Ovary (tissue), 9 donors: Measurements from ENCODE around the gene EXOC2. TPM values are rescaled to one million over a fixed set of nuclear protein-coding genes. Genes with fewer than 3 reads are reported as not detected.

Experiments used
- DNase-seq, 5 donors: peaks; one replicate each; pipeline ENCODE4 v3.0.0-alpha.2; 2019 to 2020
- H3K27ac ChIP-seq, 2 donors: fragments of 200-600 bp; one replicate each; pipeline versions ENCODE4 v1.5.1 to v1.8.0; 2019 to 2022
- H3K27me3 ChIP-seq: fragments of 200-600 bp; one replicate; pipeline ENCODE4 v1.8.0; 2022
- H3K36me3 ChIP-seq: fragments of 200-600 bp; sonication (generic); one replicate; pipeline ENCODE4 v1.5.1; 2019
- H3K4me1 ChIP-seq: one replicate; pipeline ENCODE4 v1.8.1; 2013; ENCODE audit warnings: mild to moderate bottlenecking, moderate library complexity; ENCODE audit not compliant: insufficient read depth
- H3K4me3 ChIP-seq: fragments of 200-600 bp; sonication (generic); one replicate; pipeline ENCODE4 v1.5.1; 2017
- H3K9me3 ChIP-seq, 2 donors: fragments of 200-600 bp in 1 of 2; sonication (generic) in 1 of 2; one replicate each; pipeline versions ENCODE4 v1.5.1 to v1.8.1; 2013 to 2019; ENCODE audit warnings: mild to moderate bottlenecking in 1 of 2, moderate library complexity in 1 of 2
- CTCF ChIP-seq, 3 donors: fragments of 450-650 bp in 2 of 3; fragments of 200-600 bp in 1 of 3; IDR thresholded peaks; one replicate each; pipeline versions ENCODE4 v1.5.1 to v1.8.0; 2016 to 2022; ENCODE audit warnings: antibody characterized with exemption in 3 of 3, mild to moderate bottlenecking in 1 of 3
- EP300 ChIP-seq: sonication (generic); formaldehyde crosslinking; IDR thresholded peaks from one replicate; pipeline ENCODE4 v1.6.1; 2017; ENCODE audit warnings: antibody characterized with exemption
- POLR2A ChIP-seq: fragments of 450-650 bp; IDR thresholded peaks from one replicate; pipeline ENCODE4 v1.6.1; 2017; ENCODE audit warnings: antibody characterized with exemption, mild to moderate bottlenecking, moderate library complexity
- WGBS, 3 donors: extraction: QIAGEN DNeasy Blood & Tissue Kit in 1 of 3; methylation state at CpG; one replicate each; pipeline versions ENCODE4 v1.1.5 to v1.1.7; 2013 to 2017; 5-methylcytosine and 5-hydroxymethylcytosine counted together
- intact Hi-C, 4 donors: fragments of 100-400 bp; cut with DNase I; formaldehyde crosslinking; loops; one replicate each; pipeline versions ENCODE4 v1.11.0 to v1.15.1; 2022 to 2023
- polyA plus RNA-seq, 2 donors: library from polyadenylated mRNA; stranded (reverse); fragments of 200-250 nt in 1 of 2; fragments of 350-450 nt in 1 of 2; fragmentation: Illumina TruSeq in 1 of 2; extraction: RNeasy Lipid Tissue Mini Kit (QIAGEN cat#74804) in 1 of 2; gene quantifications; one replicate each; pipeline ENCODE4 v1.2.3, GENCODE V29; 2013 to 2014
- total RNA-seq, 7 donors: library from RNA; depleted of rRNA in 2 of 7; stranded (reverse); fragments of >200 nt in 2 of 7; fragmentation: NEBNext Ultra II Directional in 3 of 7; extraction: Animal tissue kit (Norgen Biotek cat#: 25700) in 3 of 7; gene quantifications; one replicate each; pipeline versions ENCODE4 v1.1.0 to v1.2.4, GENCODE V29; 2016 to 2023
- donor health status: DM: no; HTN: no; CAD: no; lungs with moderate emphysema.
- donor health status: DM: no; HTN: no; CAD: no.
- donor health status: Bipolar disorder and iron deficiency.
- donor health status: DM: yes; HTN: yes; CAD: no.
- donor health status: DM: no; HTN: no; CAD: no.
- donor health status: DM: yes; HTN: yes; CAD: no.

EXOC2 gene
- total and polyA plus RNA-seq, 9 donors = 7.5 to 17.3 (median 14.2) TPM

GRCh38 chr6:650098-650497 is 42.8 kb downstream of the EXOC2 start:
- 48 to 66% (median 64%) methylated on average over 4 of the region's 4 CpGs for WGBS, 3 donors
- H3K4me1 ChIP-seq = peaks cover 2% of the 10 kb centered on the region
- H3K9me3 ChIP-seq = no peaks in the 10 kb centered on the region
- DNase-seq = no peak
- H3K27me3 ChIP-seq = no peaks in the 10 kb centered on the region
- TF ChIP-seq CTCF (IDR thresholded peaks at IDR 0.05) (no peak), EP300 (no peak), POLR2A (no peak)
- intact Hi-C loops = no loop called here
- no peak overlapping the region for H3K4me3 ChIP-seq
- H3K27ac ChIP-seq = no peak overlapping the region
- H3K36me3 ChIP-seq = no peaks in the 10 kb centered on the region

DNA sequence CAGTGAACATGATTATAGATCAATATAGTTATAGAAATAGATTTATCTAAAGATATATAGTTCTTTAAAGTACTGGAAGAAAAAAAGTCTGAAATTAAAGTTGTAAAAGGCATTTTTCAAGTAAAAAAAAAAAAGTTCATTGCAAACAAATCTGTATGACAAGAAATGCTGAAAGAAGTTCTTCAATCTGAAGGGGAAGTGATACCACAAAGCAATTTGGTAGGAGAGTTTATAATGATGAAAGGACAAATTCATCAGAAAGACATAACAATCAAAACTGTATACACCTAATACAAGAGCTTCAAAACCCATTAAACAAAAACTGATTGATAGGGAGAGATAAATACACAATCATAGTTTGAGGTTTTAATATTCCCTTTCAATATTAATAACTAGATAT is 50.1 kb downstream of the EXOC2 start:
- H3K9me3 ChIP-seq = no peaks in the 10 kb centered on the region
- H3K27me3 ChIP-seq = no peaks in the 10 kb centered on the region
- intact Hi-C loops = no loop called here
- no peak overlapping the region for H3K4me3 ChIP-seq
- H3K27ac ChIP-seq = no peak overlapping the region
- no peak for TF ChIP-seq EP300
- no peak for TF ChIP-seq CTCF (IDR thresholded peaks at IDR 0.05)
- no peak for TF ChIP-seq POLR2A
- H3K4me1 ChIP-seq = peaks cover 2% of the 10 kb centered on the region
- no peaks in the 10 kb centered on the region for H3K36me3 ChIP-seq
- no peak for DNase-seq

DNA sequence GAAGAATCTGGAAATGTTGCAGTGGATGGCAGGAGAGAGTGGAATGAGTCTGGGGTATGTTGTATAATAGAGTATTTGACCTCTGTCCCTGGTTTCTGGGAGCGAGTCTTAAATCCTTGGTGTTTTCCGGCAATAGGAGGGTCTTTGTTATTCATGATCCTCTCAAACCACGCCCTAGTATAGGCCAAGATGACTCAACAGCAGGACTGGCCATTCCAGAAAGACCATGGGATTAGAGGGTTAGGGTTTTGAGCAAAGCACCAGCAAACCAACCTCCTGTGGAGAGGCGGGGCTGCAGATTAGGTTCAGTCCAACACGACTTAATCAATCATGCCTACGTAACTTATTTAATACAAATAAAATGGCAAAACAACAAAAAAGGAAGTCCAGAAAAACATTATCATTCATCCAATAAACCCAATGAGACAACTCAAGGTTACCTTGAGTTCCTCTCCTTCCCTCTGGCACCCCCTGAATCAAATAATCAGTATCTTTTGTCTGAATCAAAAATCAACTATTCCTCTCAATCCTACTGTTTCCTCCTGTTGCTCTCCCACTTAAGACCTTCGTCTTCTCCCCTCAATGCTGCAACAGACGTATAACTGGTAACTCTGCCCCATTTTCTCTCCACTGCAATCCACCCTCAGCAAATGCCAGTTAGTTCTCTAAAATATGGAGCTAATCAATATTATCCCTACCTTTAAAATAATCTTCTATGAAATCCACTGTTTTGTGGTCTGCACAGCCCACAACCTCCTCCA is 51.5 kb downstream of the EXOC2 start:
- H3K4me3 ChIP-seq = no peak overlapping the region
- 96 to 99% (median 98%) methylated on average over 8 of the region's 8 CpGs for WGBS, 3 donors
- no peak overlapping the region for H3K27ac ChIP-seq
- no peaks in the 10 kb centered on the region for H3K27me3 ChIP-seq
- intact Hi-C loops = no loop called here
- H3K4me1 ChIP-seq = peaks cover 2% of the 10 kb centered on the region
- H3K9me3 ChIP-seq = no peaks in the 10 kb centered on the region
- TF ChIP-seq POLR2A = no peak
- no peak for TF ChIP-seq CTCF (IDR thresholded peaks at IDR 0.05)
- no peak for TF ChIP-seq EP300
- no peak for DNase-seq
- H3K36me3 ChIP-seq = no peaks in the 10 kb centered on the region

DNA sequence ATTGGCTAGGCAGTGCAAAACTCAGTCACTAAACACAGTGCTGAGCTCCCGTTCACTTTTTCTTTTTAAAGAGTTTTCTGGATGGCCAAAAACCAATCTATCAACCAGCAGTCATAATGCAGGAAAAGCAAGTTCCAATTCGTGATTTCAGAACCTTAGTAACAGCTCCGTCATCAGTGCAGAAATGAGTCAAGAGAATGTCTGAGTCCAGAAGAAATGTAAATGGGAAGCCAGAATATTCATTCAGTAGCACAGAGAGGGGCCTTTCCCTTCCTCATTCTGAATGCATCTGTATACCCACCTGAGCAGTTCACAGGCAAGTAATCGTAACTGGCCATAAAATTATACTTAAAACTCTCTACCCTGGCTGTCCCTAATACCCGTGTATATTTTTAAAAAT is 56.5 kb downstream of the EXOC2 start:
- no peak overlapping the region for H3K27ac ChIP-seq
- no peaks in the 10 kb centered on the region for H3K27me3 ChIP-seq
- H3K9me3 ChIP-seq = no peaks in the 10 kb centered on the region
- DNase-seq = no peak
- intact Hi-C loops = no loop called here
- WGBS, 3 donors = 67 to 75% (median 69%) methylated on average over 5 of the region's 5 CpGs
- H3K4me3 ChIP-seq = no peak overlapping the region
- H3K36me3 ChIP-seq = no peaks in the 10 kb centered on the region
- no peaks in the 10 kb centered on the region for H3K4me1 ChIP-seq
- TF ChIP-seq POLR2A (no peak), CTCF (IDR thresholded peaks at IDR 0.05) (no peak), EP300 (no peak)
